ENCODE measurements around the gene VANGL2.

DNA sequence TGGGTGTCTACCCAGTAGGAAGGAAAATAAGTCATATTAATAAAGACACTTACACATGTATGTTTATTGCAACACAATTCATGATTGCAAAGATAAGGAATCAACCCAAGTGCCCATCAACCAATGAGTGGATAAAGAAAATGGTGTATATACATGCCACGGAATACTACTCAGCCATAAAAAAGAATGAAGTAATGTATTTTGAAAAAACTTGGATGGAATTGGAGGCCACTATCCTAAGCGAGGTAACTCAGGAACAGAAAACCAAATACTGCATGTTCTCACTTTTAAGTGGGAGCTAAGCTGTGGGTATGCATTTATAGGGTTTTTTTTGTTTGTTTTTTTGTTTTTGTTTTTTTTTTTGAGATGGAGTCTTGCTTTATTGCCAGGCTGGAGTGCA is 49.1 kb downstream of the VANGL2 start:
- no peak for TF ChIP-seq GATA2 (IDR thresholded peaks at IDR 0.05; ENCODE audit: low read depth, low read length)
- TF ChIP-seq GATA3 (IDR thresholded peaks at IDR 0.05; ENCODE audit: low read depth, low read length), result no peak

All from SH-SY5Y (cell line).